Measurements from ENCODE around the gene WDFY2. TPM values are rescaled to one million over a fixed set of nuclear protein-coding genes. Genes with fewer than 3 reads are reported as not detected.

WDFY2 gene
- total RNA-seq, 1 experiment from 2014 or later = 4.1 TPM

DNA sequence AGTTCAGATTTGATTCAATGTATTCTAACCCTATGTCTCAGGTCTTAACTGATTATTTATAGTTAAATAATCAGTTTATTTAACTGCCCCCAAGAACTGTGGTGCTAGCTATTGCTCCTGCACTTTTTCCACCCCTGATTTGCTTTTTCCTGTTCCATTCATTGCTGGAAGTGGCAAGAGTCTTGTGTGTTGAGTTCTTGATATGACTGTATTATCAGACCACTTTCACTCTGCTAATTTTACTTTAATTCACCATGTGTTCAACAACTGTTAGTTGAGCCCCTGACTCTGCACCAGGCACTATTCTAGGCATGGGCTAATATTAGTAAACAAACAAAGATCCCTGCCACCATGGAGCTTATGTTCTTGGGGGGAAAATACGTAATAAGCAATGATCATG lies 39.9 kb downstream of the WDFY2 start:
- CTCF ChIA-PET = no interaction called here
- H3K79me2 ChIP-seq (ENCODE audit: low read length) = peaks cover 17% of the 10 kb centered on the region
- no peaks in the 10 kb centered on the region for H3F3A ChIP-seq (ENCODE audit: low read length, unreplicated experiment)
- no peaks in the 10 kb centered on the region for H3K9me3 ChIP-seq (ENCODE audit: low read length)
- intact Hi-C loops (cut with micrococcal nuclease) = no loop called here
- POLR2A ChIA-PET (ENCODE audit: unreplicated experiment) = no interaction called here
- H3K27me3 ChIP-seq (ENCODE audit: low read length) = no peaks in the 10 kb centered on the region
- H3K36me3 ChIP-seq (ENCODE audit: low read depth, low read length) = no peaks in the 10 kb centered on the region
- H3K4me1 ChIP-seq (ENCODE audit: insufficient read depth, low read length) = peaks cover 11% of the 10 kb centered on the region
- DNase-seq (no peak), ATAC-seq (no peak)
- no peak overlapping the region for H3K4me2 ChIP-seq (ENCODE audit: low read length)
- no peak overlapping the region for H3K4me3 ChIP-seq (ENCODE audit: low read length)
- BruUV-seq (replicated peaks) = no TSS peak
- no peak overlapping the region for H3K27ac ChIP-seq (ENCODE audit: low read length)
- no peaks in the 10 kb centered on the region for H4K20me1 ChIP-seq (ENCODE audit: low read length)
- no peak overlapping the region for H3K9ac ChIP-seq (ENCODE audit: low read length)
- no peak for TF ChIP-seq EZH2 (IDR thresholded peaks at IDR 0.05; ENCODE audit: low read length, unreplicated experiment)
- TF ChIP-seq, protein P1, sequence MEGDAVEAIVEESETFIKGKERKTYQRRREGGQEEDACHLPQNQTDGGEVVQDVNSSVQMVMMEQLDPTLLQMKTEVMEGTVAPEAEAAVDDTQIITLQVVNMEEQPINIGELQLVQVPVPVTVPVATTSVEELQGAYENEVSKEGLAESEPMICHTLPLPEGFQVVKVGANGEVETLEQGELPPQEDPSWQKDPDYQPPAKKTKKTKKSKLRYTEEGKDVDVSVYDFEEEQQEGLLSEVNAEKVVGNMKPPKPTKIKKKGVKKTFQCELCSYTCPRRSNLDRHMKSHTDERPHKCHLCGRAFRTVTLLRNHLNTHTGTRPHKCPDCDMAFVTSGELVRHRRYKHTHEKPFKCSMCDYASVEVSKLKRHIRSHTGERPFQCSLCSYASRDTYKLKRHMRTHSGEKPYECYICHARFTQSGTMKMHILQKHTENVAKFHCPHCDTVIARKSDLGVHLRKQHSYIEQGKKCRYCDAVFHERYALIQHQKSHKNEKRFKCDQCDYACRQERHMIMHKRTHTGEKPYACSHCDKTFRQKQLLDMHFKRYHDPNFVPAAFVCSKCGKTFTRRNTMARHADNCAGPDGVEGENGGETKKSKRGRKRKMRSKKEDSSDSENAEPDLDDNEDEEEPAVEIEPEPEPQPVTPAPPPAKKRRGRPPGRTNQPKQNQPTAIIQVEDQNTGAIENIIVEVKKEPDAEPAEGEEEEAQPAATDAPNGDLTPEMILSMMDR (conservative IDR thresholded peaks at IDR 0.05; ENCODE audit: low read depth, low read length) = no peak
- TF ChIP-seq EZH2phosphoT487 (IDR thresholded peaks at IDR 0.05; ENCODE audit: borderline replicate concordance, low read length) = no peak
- H2AFZ ChIP-seq (ENCODE audit: low read length) = no peak overlapping the region
- no peaks in the 10 kb centered on the region for H3K9me2 ChIP-seq (replicated peaks; ENCODE audit: low read length)

DNA sequence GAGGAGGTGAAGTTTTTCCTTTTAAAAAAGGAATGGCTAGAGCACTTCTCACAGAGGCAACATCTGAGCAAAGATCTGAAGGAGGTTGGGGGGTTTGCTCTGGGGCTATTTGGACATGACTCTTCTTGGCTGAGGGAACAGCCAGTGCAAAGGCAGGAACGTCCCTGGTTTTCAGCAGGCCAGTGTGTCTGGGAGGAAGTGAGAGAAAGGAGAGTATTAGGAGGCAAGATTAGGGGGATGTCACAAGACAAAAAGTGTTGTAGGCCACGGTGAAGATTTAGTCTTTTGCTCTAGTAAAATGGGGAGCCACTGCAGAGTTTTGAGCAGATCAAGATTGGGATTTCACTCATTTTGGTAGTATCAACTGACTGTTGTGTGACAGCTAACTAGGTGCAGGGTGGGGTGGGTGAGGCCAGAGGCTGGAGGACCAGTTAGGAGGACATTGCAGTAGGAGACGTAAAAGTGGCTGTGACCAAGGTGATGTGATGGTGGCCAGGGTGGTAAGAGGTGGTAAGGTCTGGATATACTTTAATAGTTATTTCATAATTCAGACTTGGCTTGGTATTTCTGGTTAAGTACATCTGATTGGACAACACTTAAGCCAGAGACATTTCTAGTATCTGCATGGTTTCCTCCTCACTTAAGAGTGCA lies 40.6 kb downstream of the WDFY2 start:
- ATAC-seq = no peak
- TF ChIP-seq EZH2 (IDR thresholded peaks at IDR 0.05; ENCODE audit: low read length, unreplicated experiment) = no peak
- TF ChIP-seq, protein P1 (conservative IDR thresholded peaks at IDR 0.05; ENCODE audit: low read depth, low read length) = no peak
- TF ChIP-seq EZH2phosphoT487 (IDR thresholded peaks at IDR 0.05; ENCODE audit: borderline replicate concordance, low read length) = no peak
- no peaks in the 10 kb centered on the region for H3K9me3 ChIP-seq (ENCODE audit: low read length)
- DNase-seq = no peak
- H3K27me3 ChIP-seq (ENCODE audit: low read length) = no peaks in the 10 kb centered on the region
- no peaks in the 10 kb centered on the region for H4K20me1 ChIP-seq (ENCODE audit: low read length)
- H3F3A ChIP-seq (ENCODE audit: low read length, unreplicated experiment) = no peaks in the 10 kb centered on the region
- no peak overlapping the region for H3K27ac ChIP-seq (ENCODE audit: low read length)
- H3K4me3 ChIP-seq (ENCODE audit: low read length) = no peak overlapping the region
- no peak overlapping the region for H3K4me2 ChIP-seq (ENCODE audit: low read length)
- H3K9ac ChIP-seq (ENCODE audit: low read length) = no peak overlapping the region
- H3K4me1 ChIP-seq (ENCODE audit: insufficient read depth, low read length) = peaks cover 5% of the 10 kb centered on the region
- H3K79me2 ChIP-seq (ENCODE audit: low read length) = peaks cover 17% of the 10 kb centered on the region
- H3K9me2 ChIP-seq (replicated peaks; ENCODE audit: low read length) = no peaks in the 10 kb centered on the region
- H3K36me3 ChIP-seq (ENCODE audit: low read depth, low read length) = no peaks in the 10 kb centered on the region
- no TSS peak for BruUV-seq (replicated peaks)
- ChIA-PET CTCF (no interaction called here), POLR2A (ENCODE audit: unreplicated experiment) (no interaction called here)
- intact Hi-C loops (cut with micrococcal nuclease) = no loop called here
- H2AFZ ChIP-seq (ENCODE audit: low read length) = no peak overlapping the region

DNA sequence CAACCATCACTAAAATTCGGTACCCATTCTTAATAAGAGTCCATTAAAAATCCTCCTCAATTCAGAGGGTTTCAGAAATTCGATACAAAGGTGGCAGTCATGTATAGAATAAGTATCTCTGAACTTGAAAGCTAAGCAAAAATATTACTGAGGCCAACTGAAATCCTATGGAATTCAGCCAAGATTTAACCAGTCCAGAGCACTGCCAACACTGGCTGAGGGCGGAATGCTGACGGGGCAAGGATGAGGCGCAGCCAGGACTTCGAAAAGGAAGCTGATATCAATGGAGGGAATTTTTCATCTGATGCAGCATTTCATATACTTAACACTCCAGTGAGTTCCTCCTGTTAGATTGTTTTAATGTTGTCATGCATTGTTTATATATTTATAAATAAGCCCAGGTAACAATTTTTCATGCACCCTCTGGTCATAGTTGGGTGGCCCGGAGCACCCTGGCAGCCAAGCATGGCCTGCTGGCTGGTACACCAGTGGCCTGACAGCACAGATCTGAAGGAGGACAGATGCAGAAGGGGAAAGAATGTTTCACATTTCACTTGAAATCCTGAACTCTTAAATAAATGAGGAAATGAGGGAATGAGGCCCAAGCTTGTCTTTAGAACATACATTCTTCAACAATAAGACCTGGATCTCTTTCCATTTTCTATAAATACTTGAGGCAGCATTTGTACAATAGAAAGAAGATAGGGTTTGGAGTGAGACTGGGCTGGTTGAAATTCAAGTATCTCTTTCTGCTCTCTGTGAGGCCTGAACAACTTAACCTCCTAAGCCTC lies 41.5 kb downstream of the WDFY2 start:
- H3K79me2 ChIP-seq (ENCODE audit: low read length) = peaks cover 17% of the 10 kb centered on the region

More for the DNA sequence above, 41.5 kb downstream of the WDFY2 start:
- Histone ChIP-seq H3K4me2 (ENCODE audit: low read length) (no peak overlapping the region), H3K4me3 (ENCODE audit: low read length) (no peak overlapping the region), H3K9ac (ENCODE audit: low read length) (no peak overlapping the region), H4K20me1 (ENCODE audit: low read length) (no peaks in the 10 kb centered on the region), H3K27me3 (ENCODE audit: low read length) (no peaks in the 10 kb centered on the region), H3K9me3 (ENCODE audit: low read length) (no peaks in the 10 kb centered on the region), H3K9me2 (replicated peaks; ENCODE audit: low read length) (no peaks in the 10 kb centered on the region), H2AFZ (ENCODE audit: low read length) (no peak overlapping the region), H3K36me3 (ENCODE audit: low read depth, low read length) (no peaks in the 10 kb centered on the region), H3F3A (ENCODE audit: low read length, unreplicated experiment) (no peaks in the 10 kb centered on the region), H3K27ac (ENCODE audit: low read length) (no peak overlapping the region), H3K4me1 (ENCODE audit: insufficient read depth, low read length) (peaks cover 7% of the 10 kb centered on the region)
- DNase-seq (no peak), ATAC-seq (no peak)
- CTCF ChIA-PET = interaction anchor here (0.5 kb wide), 1 partner anchor 106 kb away, joined by 3 read pairs; no protein-coding TSS in a partner anchor
- POLR2A ChIA-PET (ENCODE audit: unreplicated experiment) = interaction anchor here (0.7 to 0.8 kb wide), 2 partner anchors 40 to 168 kb away, joined by 4 read pairs; no protein-coding TSS in a partner anchor
- TF ChIP-seq EZH2 (IDR thresholded peaks at IDR 0.05; ENCODE audit: low read length, unreplicated experiment) (no peak), EZH2phosphoT487 (IDR thresholded peaks at IDR 0.05; ENCODE audit: borderline replicate concordance, low read length) (no peak)
- TF ChIP-seq, protein P1 (conservative IDR thresholded peaks at IDR 0.05; ENCODE audit: low read depth, low read length) = no peak
- no TSS peak for BruUV-seq (replicated peaks)
- intact Hi-C loops (cut with micrococcal nuclease) = no loop called here

Data from PC-3 (cell line).